ENCODE results near the gene ZMIZ1. TPM values are rescaled to one million over a fixed set of nuclear protein-coding genes. Genes with fewer than 3 reads are reported as not detected.

The ZMIZ1 gene
- total and polyA plus RNA-seq, 8 donors: 63.1 to 87.2 (median 76.8) TPM

DNA sequence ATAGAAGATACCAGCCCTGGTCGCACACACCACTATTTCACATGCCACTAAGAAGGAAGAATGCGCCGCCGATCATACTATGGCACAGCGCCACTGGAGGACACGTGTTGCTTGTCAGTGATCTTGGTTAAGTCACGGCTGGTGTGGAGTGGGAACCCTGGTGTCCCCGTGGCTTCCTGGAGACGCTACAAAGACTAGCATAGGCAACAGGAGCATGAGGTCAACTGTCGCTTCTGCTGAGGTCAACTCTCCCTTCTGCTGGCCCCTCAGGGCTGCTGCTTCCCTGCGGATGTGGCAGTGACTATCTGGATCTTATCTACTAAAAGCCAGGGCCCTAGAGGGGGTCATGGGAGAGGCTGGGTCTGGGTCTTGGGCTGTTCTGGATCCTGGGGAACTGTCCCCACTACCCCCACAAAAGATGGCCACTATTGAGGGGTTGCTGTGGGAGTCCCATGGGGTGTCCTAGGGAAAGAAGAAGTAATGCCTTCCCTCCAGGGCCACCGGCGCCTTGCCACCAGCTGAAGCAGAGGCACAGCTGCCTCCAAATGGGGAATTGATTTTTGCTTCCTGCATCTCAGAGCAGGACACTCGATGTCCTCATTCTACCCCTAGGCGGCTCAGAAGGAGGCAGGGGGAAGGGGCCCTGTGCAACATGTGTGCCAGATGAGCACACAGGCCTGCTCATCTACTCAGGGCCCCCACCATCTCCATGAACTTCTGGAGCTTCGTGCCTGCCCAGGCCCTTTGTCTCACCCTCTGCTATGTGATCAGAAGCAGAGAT, 201.9 kb downstream of the ZMIZ1 start:
- Histone ChIP-seq H3K4me3 (no peak overlapping the region), H3K36me3 (peaks cover 0 to 3% of the 10 kb centered on the region in 2 donors), H3K27me3 (no peaks in the 10 kb centered on the region), H3K27ac (peak overlapping the region in 1 of 2 donors; percentile 76), H3K4me1 (peaks cover 44 to 99% of the 10 kb centered on the region in 2 donors), H3K9me3 (no peaks in the 10 kb centered on the region)
- DNase-seq (peak in 2 of 4 donors; percentile 59 to 88), ATAC-seq (peak; percentile 1)
- intact Hi-C loops (cut with DNase I): no loop called here
- TF ChIP-seq, protein P1, sequence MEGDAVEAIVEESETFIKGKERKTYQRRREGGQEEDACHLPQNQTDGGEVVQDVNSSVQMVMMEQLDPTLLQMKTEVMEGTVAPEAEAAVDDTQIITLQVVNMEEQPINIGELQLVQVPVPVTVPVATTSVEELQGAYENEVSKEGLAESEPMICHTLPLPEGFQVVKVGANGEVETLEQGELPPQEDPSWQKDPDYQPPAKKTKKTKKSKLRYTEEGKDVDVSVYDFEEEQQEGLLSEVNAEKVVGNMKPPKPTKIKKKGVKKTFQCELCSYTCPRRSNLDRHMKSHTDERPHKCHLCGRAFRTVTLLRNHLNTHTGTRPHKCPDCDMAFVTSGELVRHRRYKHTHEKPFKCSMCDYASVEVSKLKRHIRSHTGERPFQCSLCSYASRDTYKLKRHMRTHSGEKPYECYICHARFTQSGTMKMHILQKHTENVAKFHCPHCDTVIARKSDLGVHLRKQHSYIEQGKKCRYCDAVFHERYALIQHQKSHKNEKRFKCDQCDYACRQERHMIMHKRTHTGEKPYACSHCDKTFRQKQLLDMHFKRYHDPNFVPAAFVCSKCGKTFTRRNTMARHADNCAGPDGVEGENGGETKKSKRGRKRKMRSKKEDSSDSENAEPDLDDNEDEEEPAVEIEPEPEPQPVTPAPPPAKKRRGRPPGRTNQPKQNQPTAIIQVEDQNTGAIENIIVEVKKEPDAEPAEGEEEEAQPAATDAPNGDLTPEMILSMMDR (IDR thresholded peaks at IDR 0.05): peak in 1 of 2 donors; percentile 16

DNA sequence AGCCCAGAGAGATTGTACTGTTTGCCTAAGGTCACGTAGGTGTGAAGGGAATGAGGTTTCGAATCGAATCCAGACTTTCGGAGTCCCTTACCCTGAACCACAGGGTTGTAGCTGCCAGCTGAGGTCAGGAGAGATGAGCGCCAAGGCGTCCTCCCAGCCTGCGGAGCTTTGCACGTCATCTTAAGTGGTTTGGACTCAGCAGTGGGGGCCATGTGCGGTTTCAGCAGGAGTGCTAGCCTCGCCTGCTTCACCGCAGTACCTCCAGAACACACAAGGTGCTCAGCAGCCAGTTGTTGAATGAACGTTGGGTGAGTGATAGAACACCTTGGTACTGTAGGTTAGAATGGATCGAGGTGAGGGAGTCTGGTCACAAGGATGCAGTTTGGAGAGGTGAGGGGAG, 203.6 kb downstream of the ZMIZ1 start:
- Histone ChIP-seq H3K36me3 (peaks cover 0 to 11% of the 10 kb centered on the region in 2 donors), H3K4me1 (peaks cover 31 to 89% of the 10 kb centered on the region in 2 donors), H3K27ac (no peak overlapping the region), H3K9me3 (no peaks in the 10 kb centered on the region), H3K27me3 (no peaks in the 10 kb centered on the region), H3K4me3 (no peak overlapping the region)
- no peak for ATAC-seq
- no peak for DNase-seq
- TF ChIP-seq, protein P1 (IDR thresholded peaks at IDR 0.05): no peak
- intact Hi-C loops (cut with DNase I): no loop called here

DNA sequence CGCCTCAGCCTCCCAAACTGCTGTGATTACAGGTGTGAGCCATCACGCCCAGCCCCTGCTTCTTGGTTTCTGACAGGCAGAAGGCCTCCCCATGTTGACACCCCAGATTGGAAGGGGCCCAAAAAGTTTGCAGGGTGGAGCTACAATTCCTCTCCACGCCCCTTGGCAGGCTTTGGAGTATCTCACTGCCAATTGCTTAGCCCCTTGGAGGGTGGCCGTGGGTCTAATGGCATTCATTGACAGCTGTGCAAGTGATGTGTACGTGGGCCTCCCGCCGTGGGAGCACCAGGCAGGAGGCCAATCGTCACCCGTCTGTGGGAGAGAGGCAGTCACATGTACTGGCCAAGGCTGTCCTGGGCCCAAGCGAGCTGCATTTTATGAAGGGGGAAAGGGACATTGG, 204.8 kb downstream of the ZMIZ1 start:
- H3K4me1 ChIP-seq: peaks cover 28 to 77% of the 10 kb centered on the region in 2 donors
- intact Hi-C loops (cut with DNase I): no loop called here
- TF ChIP-seq, protein P1 (IDR thresholded peaks at IDR 0.05): no peak
- no peaks in the 10 kb centered on the region for H3K27me3 ChIP-seq
- H3K27ac ChIP-seq: peak overlapping the region in 1 of 2 donors; percentile 72
- DNase-seq: peak in 1 of 4 donors; percentile 55
- no peak for ATAC-seq
- H3K9me3 ChIP-seq: no peaks in the 10 kb centered on the region
- H3K4me3 ChIP-seq: no peak overlapping the region
- peaks cover 0 to 22% of the 10 kb centered on the region in 2 donors for H3K36me3 ChIP-seq

DNA sequence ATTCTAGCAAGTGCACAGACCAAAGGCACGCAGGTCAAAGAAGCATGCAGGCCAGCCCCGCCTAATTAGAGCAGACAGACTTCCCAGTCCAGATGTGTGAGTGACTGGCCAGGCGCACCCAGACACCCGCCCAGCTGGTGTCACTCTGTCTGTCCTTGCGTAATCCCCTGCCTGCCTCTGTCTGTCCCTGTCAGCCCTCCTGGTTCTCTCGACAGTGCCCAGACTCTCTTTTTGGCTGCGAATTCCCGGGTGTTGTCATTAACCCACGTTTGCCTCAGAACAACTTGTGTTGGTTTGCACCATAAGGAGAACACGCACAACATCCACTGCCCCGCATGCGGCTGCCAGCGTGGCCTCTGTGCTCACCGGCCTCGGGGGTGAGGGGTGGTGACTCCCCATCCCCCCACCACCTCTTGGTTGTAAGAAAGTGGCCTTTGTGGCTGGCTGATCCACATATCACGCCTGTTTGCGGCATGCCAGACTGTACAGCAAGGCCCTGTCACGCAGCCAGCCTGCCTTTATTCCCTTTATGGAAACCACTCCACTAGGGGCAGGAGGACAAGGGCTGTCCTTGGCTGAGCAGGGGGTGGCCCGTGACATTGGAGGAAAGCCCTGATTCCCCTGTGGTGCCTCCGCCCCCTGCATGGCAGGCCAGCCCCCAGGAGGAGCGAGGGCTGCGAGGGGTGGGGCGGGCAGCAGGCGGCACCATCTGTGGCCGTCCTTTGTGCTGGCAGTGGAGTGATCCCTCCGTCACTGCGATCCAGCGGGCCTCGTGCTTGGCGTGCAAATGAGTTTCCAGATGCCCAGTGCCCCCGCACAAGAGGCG, 205.7 kb downstream of the ZMIZ1 start:
- Histone ChIP-seq H3K4me1 (peaks cover 28 to 69% of the 10 kb centered on the region in 2 donors), H3K27me3 (no peaks in the 10 kb centered on the region), H3K9me3 (no peaks in the 10 kb centered on the region), H3K36me3 (peaks cover 0 to 27% of the 10 kb centered on the region in 2 donors), H3K4me3 (no peak overlapping the region), H3K27ac (peak overlapping the region; percentile 19 to 72)
- peak in 3 of 4 donors; percentile 64 to 91 (median 85) for DNase-seq
- TF ChIP-seq, protein P1 (IDR thresholded peaks at IDR 0.05): no peak
- intact Hi-C loops (cut with DNase I): no loop called here
- peak; percentile 69 for ATAC-seq

DNA sequence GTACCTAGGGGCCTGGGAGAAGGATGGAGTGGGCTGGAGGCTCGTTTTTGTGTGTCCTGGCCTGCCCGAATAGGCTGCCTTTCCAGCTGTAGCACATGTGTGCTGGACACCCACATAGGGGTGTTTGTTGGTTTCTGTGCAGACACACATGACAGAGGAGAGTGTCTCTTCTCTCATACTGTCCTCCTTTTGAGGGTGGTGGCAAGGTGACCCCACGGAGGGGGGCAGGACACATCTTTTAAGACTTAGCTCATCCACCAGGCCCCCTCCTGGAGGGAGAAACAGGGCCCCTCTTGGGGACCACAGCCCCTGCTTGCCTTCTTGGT, 206.3 kb downstream of the ZMIZ1 start:
- H3K9me3 ChIP-seq: no peaks in the 10 kb centered on the region
- no peaks in the 10 kb centered on the region for H3K27me3 ChIP-seq
- peaks cover 0 to 33% of the 10 kb centered on the region in 2 donors for H3K36me3 ChIP-seq
- peak overlapping the region; percentile 19 to 72 for H3K27ac ChIP-seq
- no peak overlapping the region for H3K4me3 ChIP-seq
- TF ChIP-seq, protein P1 (IDR thresholded peaks at IDR 0.05): no peak
- ATAC-seq (peak; percentile 2), DNase-seq (no peak)
- H3K4me1 ChIP-seq: peaks cover 26 to 63% of the 10 kb centered on the region in 2 donors
- intact Hi-C loops (cut with DNase I): no loop called here

Measured in left lung (tissue), 10 donors.